Stimulated activated CD4-positive, alpha-beta T cell treated with anti-CD3 and anti-CD28 coated beads, Interleukin-4, amount 100 ng/mL, for 4 hours (primary cell): Measurements from ENCODE around the gene SPTLC2.
"Not testable (repeated sequence)": the region's sequence is repeated elsewhere in the genome, so short reads cannot be mapped to it uniquely, and the experiment has no call there.

Experiments
- DNase-seq, 2 experiments: peaks; one replicate each; pipeline ENCODE4 v3.0.0-alpha.2; 2020

The SPTLC2 gene

DNA sequence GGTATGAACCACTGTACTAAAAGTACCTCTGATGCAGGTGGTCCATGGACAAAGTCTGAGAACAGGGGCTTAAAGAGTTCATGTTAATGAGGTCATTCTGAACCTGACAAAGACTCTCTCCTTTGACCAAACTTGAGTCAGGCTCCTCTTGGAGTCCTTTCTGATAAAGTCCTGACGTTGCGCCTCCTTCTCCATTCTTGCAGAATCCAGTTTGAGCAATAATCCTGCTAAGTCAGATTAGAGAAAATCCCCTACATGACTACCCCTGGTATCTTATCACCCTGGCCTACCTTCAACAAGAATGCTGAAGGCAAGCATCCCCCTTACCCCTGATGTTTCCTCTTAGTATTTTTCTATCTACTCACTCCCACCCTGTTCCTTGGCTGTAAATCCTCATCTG, 71.9 kb downstream of the SPTLC2 start:
- DNase-seq: no peak

GRCh38 chr14:77543637-77544334, 72.7 kb downstream of the SPTLC2 start:
- no peak for DNase-seq

GRCh38 chr14:77543240-77543551, 73.2 kb downstream of the SPTLC2 start:
- DNase-seq: no peak

DNA sequence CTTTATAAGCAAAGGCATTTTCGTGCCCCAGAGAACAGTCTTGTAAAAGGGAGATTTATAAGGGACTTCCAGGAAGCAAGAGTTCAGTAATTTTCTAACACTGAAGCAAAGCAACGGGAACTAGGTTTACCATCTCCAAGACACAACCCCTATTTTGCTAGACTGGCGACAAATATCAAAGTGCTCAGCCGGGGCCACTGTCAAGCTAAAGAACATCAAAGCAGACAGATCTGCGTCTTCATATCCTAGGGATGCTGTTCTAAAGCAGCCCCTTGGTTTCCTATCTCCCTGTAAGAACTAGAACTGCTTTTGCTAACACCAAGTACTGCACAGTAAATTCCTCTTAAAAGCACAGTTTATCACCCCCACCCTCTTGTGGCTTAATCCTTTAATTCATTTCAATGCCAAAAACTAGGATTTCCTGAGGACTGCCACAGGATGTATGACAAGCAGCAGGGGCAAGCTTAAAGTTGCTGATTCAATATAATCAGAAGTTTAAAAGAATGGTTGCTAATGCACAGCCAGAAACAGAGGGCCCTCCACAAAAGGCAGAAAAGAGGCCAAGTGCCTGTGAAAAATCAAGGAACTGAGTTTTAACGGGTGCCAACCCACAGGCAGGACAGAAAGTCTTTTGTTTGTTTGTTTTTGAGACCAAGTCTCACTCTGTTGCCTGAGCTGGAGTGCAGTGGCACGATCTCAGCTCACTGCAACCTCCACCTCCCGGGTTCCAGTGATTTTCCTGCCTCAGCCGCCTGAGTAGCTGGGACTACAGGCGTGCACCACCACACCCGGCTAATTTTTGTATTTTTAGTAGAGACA, 73.8 kb downstream of the SPTLC2 start:
- DNase-seq: no peak

- no peak for DNase-seq
Measured at GRCh38 chr14:77541905-77542304, 74.5 kb downstream of the SPTLC2 start.

GRCh38 chr14:77536951-77537350, 79.5 kb downstream of the SPTLC2 start:
- not testable (repeated sequence) for DNase-seq

- DNase-seq: no peak
Measured at GRCh38 chr14:77531071-77531470, 85.4 kb downstream of the SPTLC2 start.

DNA sequence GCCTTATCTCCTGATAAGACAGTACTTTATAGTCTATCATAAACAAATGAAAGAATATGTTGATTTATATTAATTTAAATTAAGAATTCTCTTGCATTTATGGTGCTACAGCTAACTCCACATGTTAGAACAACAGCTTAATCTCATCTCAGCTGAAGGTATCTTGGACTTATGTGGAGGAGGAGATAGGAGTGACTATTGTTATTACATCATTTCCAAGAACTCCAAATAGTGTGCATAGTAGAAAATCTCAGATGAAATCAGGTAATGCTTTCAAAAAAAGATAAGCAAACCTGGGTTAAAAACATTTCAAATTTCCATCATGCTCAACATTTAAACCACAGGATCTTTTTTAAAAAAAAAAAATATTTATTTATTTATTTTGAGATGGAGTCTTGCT, 86.5 kb downstream of the SPTLC2 start:
- no peak for DNase-seq

GRCh38 chr14:77529213-77529612, 87.2 kb downstream of the SPTLC2 start:
- DNase-seq: no peak

DNA sequence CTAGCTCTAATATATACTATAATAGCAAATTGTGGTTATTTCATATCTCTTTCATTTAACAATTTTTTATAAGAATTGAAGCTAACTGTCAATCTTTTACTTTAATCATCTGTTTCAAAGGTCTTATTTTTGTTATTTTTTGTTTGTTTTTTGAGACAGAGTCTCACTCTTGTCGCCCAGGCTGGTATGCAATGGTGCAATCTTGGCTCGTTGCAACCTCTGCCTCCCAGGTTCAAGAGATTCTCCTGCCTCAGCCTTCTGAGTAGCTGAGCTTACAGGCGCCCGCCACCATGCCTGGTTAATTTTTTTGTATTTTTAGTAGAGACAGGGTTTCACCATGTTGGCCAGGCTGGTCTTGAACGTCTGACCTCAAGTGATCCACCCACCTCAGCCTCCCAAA, 87.7 kb downstream of the SPTLC2 start:
- DNase-seq: not testable (repeated sequence)

DNA sequence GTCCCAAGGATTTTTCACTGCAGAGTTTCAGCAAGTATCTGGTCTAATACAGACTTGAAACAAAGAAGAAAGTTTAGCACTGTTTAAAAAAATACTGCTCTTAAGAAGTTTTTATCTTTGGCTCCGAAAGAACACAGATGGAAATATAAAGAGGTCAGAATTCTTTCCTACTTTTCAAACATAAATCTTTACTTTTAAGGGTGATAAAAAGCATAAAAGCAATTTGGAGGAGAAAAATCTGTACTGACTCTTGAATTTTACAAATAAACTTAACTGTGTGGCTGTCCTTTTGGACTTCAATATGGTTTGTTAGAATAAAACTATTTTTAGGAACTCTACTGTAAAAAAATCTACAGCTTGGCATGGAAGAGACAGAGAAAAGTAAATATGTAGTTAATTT, 90.2 kb downstream of the SPTLC2 start:
- no peak for DNase-seq

GRCh38 chr14:77524536-77524935, 91.9 kb downstream of the SPTLC2 start:
- no peak for DNase-seq

GRCh38 chr14:77523109-77523508, 93.3 kb downstream of the SPTLC2 start:
- no peak for DNase-seq

DNA sequence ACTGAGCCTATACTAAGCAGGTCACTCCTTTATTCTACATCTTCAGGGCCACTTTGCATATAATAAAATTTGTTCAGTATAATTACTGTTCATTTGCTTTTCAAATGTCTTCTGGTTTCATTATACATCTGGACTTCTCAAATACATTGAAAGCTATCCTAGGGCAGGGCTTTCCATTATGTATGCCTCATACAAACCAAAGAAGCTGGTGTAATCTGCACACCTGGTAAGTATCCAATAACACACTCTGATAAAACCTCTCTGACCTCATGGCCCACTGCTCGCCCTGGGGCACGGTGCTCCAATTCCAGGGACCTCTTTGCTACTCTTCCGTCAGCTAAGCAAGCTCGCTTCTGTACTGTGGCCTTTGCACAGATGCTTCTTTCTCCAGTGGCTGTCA, 95.9 kb downstream of the SPTLC2 start:
- DNase-seq: no peak

DNA sequence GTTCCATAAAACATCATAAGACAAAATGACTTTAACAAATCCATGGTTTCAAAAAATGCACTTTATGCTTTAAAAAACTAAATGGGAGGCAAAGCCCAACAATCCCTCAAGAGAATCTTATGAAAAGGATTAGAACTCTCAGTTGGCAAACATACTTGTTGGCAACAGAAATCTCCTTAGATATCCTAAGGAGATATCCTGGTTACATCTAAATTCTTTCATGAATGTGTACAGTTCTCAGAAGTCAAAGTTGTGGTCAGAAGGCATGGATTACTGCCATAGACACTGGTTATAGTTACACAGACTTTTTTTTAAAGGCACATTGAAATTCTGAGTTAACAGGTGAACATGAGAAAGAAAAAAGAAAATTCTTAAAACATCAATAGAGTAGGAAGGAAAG, 100.3 kb downstream of the SPTLC2 start:
- no peak for DNase-seq

- DNase-seq: no peak
Measured at GRCh38 chr14:77511486-77512162, 104.8 kb downstream of the SPTLC2 start.

DNA sequence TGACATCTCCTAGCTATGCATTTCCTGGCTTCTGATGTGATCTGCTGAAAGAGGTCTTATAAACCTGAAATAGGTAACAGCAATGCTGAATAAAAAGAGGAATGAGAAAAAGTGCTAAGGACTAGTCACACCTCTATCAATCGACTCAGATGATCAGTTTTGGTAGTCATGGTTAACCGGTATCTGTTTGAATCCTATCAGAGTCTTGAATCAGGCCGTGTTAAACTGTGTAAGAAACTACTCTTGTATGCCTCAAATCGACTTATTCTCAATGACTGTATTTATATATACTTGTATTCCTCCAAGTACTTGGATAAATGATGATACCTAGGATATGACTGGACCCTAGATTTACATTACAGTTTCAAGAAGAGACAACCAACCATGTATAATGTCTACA, 107.1 kb downstream of the SPTLC2 start:
- DNase-seq: no peak

- DNase-seq: no peak
Measured at GRCh38 chr14:77508876-77509275, 107.6 kb downstream of the SPTLC2 start.

GRCh38 chr14:77508249-77508648, 108.2 kb downstream of the SPTLC2 start:
- no peak for DNase-seq

DNA sequence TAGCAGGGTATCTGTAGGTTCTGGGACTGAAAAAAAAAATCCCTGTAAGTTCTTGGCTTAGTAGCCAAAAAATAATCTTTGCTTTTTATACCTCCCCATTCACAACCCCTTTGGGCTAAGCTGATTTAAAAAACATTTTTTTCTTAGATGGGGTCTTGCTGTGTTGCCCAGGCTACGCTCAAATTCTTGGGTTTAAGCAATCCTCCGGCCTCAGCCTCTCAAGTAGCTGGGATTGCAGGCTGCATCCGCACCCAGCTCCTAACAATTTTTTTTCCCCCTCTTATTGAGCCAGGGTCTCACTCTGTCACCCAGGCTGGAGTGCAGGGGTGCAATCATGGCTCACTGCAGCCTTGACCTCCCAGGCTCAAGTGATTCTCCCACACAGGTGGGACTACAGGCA, 108.7 kb downstream of the SPTLC2 start:
- no peak for DNase-seq

DNA sequence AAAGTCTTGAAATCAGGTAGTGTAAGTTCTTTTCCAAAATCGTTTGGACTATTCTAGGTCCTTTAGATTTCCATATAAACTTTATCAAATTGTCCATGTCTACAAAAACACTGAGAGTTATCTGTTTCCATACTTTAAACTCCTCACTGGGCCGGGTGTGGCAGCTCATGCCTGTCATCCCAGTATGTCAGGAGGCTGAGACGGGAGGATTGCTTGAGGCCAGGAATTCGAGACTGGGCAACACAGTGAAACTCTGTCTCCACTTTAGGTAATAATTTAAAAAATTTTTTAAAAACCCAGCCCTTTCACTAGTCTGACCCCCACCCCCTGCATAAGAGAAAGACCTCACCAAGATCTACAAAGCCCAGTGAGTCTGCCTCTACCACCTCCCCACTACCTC, 111.4 kb downstream of the SPTLC2 start:
- DNase-seq: no peak

- DNase-seq: no peak
Measured at GRCh38 chr14:77503138-77503537, 113.3 kb downstream of the SPTLC2 start.

DNA sequence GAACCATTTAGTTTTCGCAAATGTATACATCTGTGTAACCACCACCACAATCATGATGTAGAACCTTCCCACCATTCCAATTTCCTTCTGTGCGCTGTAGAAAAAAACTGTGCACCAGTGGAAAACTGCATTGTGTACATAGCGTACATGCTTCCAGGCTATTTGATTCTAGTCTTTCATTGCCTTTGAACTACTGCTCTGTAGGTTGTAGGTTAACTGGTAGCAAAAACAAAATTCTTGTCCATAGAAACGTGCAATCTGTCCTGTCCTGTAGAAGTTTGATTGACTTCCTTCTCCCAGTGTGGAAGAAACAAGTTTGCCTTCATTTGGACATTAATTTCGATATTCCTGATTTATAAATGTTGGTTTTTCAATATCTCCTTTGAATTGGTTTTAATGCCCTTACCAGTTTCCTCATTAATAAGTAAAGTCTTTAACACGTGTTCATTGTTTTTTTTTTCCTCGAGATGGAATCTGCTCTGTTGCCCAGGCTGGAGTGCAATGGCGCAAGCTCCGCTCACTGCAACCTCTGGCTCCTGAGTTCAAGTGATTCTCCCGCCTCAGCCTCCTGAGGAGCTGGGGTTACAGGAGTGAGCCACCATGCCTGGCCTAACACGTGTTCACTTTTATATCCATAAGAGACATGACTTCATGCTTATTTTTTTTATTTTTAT, 114.2 kb downstream of the SPTLC2 start:
- DNase-seq: no peak
